ENCODE measurements around the gene SUCLG1. TPM values are rescaled to one million over a fixed set of nuclear protein-coding genes. Genes with fewer than 3 reads are reported as not detected.
A peak's percentile ranks its signal among the peaks of the same experiment; 100 is the strongest.

SUCLG1 gene
- total RNA-seq, 4 donors from 2014 or later = 66.6 to 90.6 (median 78.0) TPM

- intact Hi-C loops (cut with DNase I) = no loop called here
- 38 to 39% methylated on average over 3 to 5 of the region's 5 CpGs for WGBS, 2 donors
- Histone ChIP-seq H3K27me3 (no peaks in the 10 kb centered on the region), H3K9me3 (peaks cover 0 to 13% (median 0%) of the 10 kb centered on the region in 3 donors), H3K4me3 (no peak overlapping the region), H3K27ac (no peak overlapping the region), H3K36me3 (no peaks in the 10 kb centered on the region), H3K4me1 (peaks cover 0 to 15% (median 4%) of the 10 kb centered on the region in 3 donors)
- no peak for TF ChIP-seq POLR2A (IDR thresholded peaks at IDR 0.05)
- no peak for TF ChIP-seq CTCF (IDR thresholded peaks at IDR 0.05)
- no peak for DNase-seq
Measured at GRCh38 chr2:84481702-84482101, 22.6 kb upstream of the SUCLG1 start.

- Histone ChIP-seq H3K4me1 (peaks cover 0 to 30% (median 5%) of the 10 kb centered on the region in 3 donors), H3K36me3 (no peaks in the 10 kb centered on the region), H3K27me3 (no peaks in the 10 kb centered on the region), H3K9me3 (peaks cover 0 to 19% (median 0%) of the 10 kb centered on the region in 3 donors), H3K4me3 (no peak overlapping the region), H3K27ac (no peak overlapping the region)
- no peak for TF ChIP-seq CTCF (IDR thresholded peaks at IDR 0.05)
- TF ChIP-seq POLR2A (IDR thresholded peaks at IDR 0.05) = no peak
- 80 to 96% methylated on average over 1 to 3 of the region's 3 CpGs for WGBS, 2 donors
- no peak for DNase-seq
- intact Hi-C loops (cut with DNase I) = no loop called here
Measured at GRCh38 chr2:84478867-84479266, 19.8 kb upstream of the SUCLG1 start.

DNA sequence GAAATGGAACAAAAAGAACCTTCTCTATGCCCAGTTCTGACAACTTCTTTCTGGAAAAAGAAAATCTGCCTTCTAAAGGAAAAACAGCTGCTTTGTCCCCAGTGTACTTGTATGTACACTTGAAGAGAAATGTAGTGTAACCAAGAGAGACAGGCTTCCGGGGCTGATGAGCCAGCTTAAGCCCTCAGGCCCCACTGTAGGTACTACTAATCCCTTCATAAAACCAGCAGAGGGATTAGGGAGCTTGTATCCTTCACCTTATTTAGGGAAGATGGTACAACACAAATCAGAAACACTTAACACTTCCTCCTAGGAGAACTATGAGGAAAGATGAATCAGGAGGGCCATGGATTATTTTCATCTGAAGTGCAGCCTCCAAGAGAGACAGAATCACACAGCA, 18.8 kb upstream of the SUCLG1 start:
- Histone ChIP-seq H3K4me3 (no peak overlapping the region), H3K9me3 (peaks cover 0 to 19% (median 0%) of the 10 kb centered on the region in 3 donors), H3K36me3 (no peaks in the 10 kb centered on the region), H3K27ac (peak overlapping the region in 3 of 4 donors; percentile 37 to 61 (median 46)), H3K4me1 (peaks cover under 1 to 40% (median 9%) of the 10 kb centered on the region in 3 donors), H3K27me3 (no peaks in the 10 kb centered on the region)
- WGBS, 2 donors = 25 to 30% methylated on average over 1 of the region's 1 CpG
- DNase-seq = no peak
- TF ChIP-seq POLR2A (IDR thresholded peaks at IDR 0.05) (no peak), CTCF (IDR thresholded peaks at IDR 0.05) (no peak)
- intact Hi-C loops (cut with DNase I) = no loop called here

GRCh38 chr2:84474176-84474575, 15.1 kb upstream of the SUCLG1 start:
- H3K27me3 ChIP-seq = no peaks in the 10 kb centered on the region
- no peak for DNase-seq

More at GRCh38 chr2:84474176-84474575, 15.1 kb upstream of the SUCLG1 start:
- H3K4me3 ChIP-seq = no peak overlapping the region
- H3K9me3 ChIP-seq = peaks cover 0 to 19% (median 0%) of the 10 kb centered on the region in 3 donors
- 46 to 49% methylated on average over 4 of the region's 4 CpGs for WGBS, 2 donors
- H3K4me1 ChIP-seq = peaks cover 5 to 60% (median 9%) of the 10 kb centered on the region in 3 donors
- TF ChIP-seq POLR2A (IDR thresholded peaks at IDR 0.05) (no peak), CTCF (IDR thresholded peaks at IDR 0.05) (no peak)
- H3K27ac ChIP-seq = peak overlapping the region in 1 of 4 donors; percentile 11
- intact Hi-C loops (cut with DNase I) = no loop called here
- H3K36me3 ChIP-seq = no peaks in the 10 kb centered on the region

Data from esophagus squamous epithelium (tissue), 5 donors.